CD4-positive, alpha-beta T cell (primary cell): ENCODE measurements around the gene KCNJ2. TPM values are rescaled to one million over a fixed set of nuclear protein-coding genes. Genes with fewer than 3 reads are reported as not detected.

Source experiments
- ATAC-seq: fragments of 200-7000 bp; cut with Tn5 transposase; one replicate; pipeline ENCODE4 v1.10.0; 2022; ENCODE audit warnings: mild to moderate bottlenecking; ENCODE audit not compliant: poor library complexity
- CTCF ChIA-PET: fragments of 350-600 bp; sonication (Branson Sonifier 250); formaldehyde crosslinking; loops from one replicate; lab custom pipeline; 2021; ENCODE audit warnings: antibody characterized with exemption, inconsistent platforms; lab: Charles Lee
- POLR2A ChIA-PET: fragments of 350-600 bp; sonication (Branson Sonifier 250); formaldehyde crosslinking; loops from one replicate; lab custom pipeline; 2021; ENCODE audit warnings: antibody characterized with exemption, inconsistent platforms; lab: Charles Lee
- DNase-seq, 14 experiments: peaks; one replicate each; pipeline ENCODE4 v3.0.0-alpha.2; 2013 to 2020; ENCODE audit warnings: mixed read lengths in 2 of 14
- H3K27ac ChIP-seq, 2 donors: one replicate each; pipeline versions ENCODE4 v1.5.1 to v1.7.0; 2013; ENCODE audit warnings: low read length in 2 of 2, low read depth in 1 of 2, mild to moderate bottlenecking in 1 of 2
- H3K27me3 ChIP-seq, 2 experiments: 1 replicate in 1 of 2; 2 replicates in 1 of 2; pipeline versions ENCODE4 v1.6.1 to v1.7.0; 2013; ENCODE audit warnings: low read length in 2 of 2, control low read depth in 1 of 2, mild to moderate bottlenecking in 1 of 2, moderate library complexity in 1 of 2; ENCODE audit not compliant: insufficient read depth in 2 of 2, control insufficient read depth in 1 of 2
- H3K36me3 ChIP-seq: one replicate; pipeline ENCODE4 v1.6.1; 2013; ENCODE audit warnings: low read length, control low read depth; ENCODE audit not compliant: insufficient read depth
- H3K4me1 ChIP-seq: one replicate; pipeline ENCODE4 v1.6.1; 2013; ENCODE audit warnings: low read length, control low read depth; ENCODE audit not compliant: insufficient read depth
- H3K4me3 ChIP-seq: one replicate; pipeline ENCODE4 v1.5.1; 2013; ENCODE audit warnings: mild to moderate bottlenecking, low read length, moderate library complexity
- H3K9me3 ChIP-seq, 2 experiments: 1 replicate in 1 of 2; 2 replicates in 1 of 2; pipeline versions ENCODE4 v1.6.1 to v1.7.0; 2013; ENCODE audit warnings: low read length in 2 of 2, mild to moderate bottlenecking in 2 of 2, control low read depth in 1 of 2, moderate library complexity in 1 of 2; ENCODE audit not compliant: control insufficient read depth in 1 of 2, insufficient read depth in 1 of 2
- H3K27ac Mint-ChIP-seq: one replicate; pipeline ENCODE4 v1.8.0; 2020; ENCODE audit warnings: mixed read lengths
- H3K27me3 Mint-ChIP-seq: one replicate; pipeline ENCODE4 v1.8.0; 2021; ENCODE audit warnings: mixed read lengths
- H3K36me3 Mint-ChIP-seq: one replicate; pipeline ENCODE4 v1.8.0; 2021; ENCODE audit warnings: low read depth, mixed read lengths
- H3K4me1 Mint-ChIP-seq: one replicate; pipeline ENCODE4 v1.8.0; 2021; ENCODE audit warnings: low read depth, mixed read lengths
- H3K4me3 Mint-ChIP-seq: one replicate; pipeline ENCODE4 v1.8.0; 2020; ENCODE audit warnings: mild to moderate bottlenecking, mixed read lengths
- H3K9me3 Mint-ChIP-seq: one replicate; pipeline ENCODE4 v1.8.0; 2020; ENCODE audit warnings: mixed read lengths
- intact Hi-C, 2 experiments: fragments of 100-400 bp; cut with DNase I in 1 of 2; cut with micrococcal nuclease in 1 of 2; formaldehyde crosslinking; loops; one replicate each; pipeline versions ENCODE4 v1.15.1 to v1.9.0; 2023 to 2025; cut with DNase I, micrococcal nuclease
- total RNA-seq, 174 experiments: library from RNA in 2 of 174; stranded (reverse) in 2 of 174; gene quantifications; one replicate each; pipeline ENCODE4 v1.2.3 and lab custom pipeline; 2021 to 2026
- TF ChIP-seq, protein P1 (sequence below): fragments of 200-600 bp; IDR thresholded peaks from one replicate; pipeline ENCODE4 v1.8.0; 2022; ENCODE audit warnings: antibody characterized with exemption, mild to moderate bottlenecking

Gene KCNJ2
- total RNA-seq, 2 experiments from 2014 or later = not detected

DNA sequence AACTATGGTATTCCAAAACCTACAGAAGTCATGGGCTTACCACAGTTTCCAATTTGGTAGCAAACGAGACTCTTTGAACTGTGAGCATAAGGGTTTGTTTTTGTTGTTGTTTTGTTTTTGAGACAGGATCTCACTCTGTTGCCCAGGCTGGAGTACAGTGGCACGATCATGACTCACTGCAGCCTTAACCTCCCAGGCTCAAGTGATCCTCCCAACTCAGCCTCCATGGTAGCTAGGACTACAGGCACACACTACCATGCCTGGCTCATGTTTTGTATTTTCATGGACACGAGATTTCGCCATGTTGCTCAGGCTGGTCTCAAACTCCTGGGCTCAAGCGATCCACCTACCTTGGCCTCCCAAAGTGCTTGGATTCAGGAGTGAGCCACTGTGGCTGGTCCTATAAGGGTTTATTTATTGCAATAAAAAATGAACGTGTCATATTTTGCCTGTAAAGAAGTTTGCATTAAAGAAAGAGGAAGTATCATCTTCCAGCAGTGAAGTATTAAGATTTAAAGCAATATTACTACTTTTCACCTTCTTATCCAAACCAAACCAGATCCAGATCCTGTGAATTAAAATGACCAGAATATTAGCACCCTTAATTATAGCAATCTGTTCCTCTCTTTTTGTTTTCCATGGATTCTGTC, 37.2 kb downstream of the KCNJ2 start:
- Mint-ChIP-seq H3K36me3 (no peaks in the 10 kb centered on the region), H3K4me1 (no peaks in the 10 kb centered on the region), H3K27me3 (no peaks in the 10 kb centered on the region), H3K27ac (no peak overlapping the region), H3K9me3 (no peaks in the 10 kb centered on the region), H3K4me3 (no peak overlapping the region)
- Histone ChIP-seq H3K9me3 (no peaks in the 10 kb centered on the region), H3K27ac (no peak overlapping the region), H3K27me3 (no peaks in the 10 kb centered on the region), H3K4me3 (no peak overlapping the region), H3K36me3 (no peaks in the 10 kb centered on the region), H3K4me1 (no peaks in the 10 kb centered on the region)
- intact Hi-C loops = no loop called here
- peak in 2 of 14 experiments; percentile 5 to 7 for DNase-seq
- CTCF ChIA-PET = no interaction called here
- TF ChIP-seq, protein P1, sequence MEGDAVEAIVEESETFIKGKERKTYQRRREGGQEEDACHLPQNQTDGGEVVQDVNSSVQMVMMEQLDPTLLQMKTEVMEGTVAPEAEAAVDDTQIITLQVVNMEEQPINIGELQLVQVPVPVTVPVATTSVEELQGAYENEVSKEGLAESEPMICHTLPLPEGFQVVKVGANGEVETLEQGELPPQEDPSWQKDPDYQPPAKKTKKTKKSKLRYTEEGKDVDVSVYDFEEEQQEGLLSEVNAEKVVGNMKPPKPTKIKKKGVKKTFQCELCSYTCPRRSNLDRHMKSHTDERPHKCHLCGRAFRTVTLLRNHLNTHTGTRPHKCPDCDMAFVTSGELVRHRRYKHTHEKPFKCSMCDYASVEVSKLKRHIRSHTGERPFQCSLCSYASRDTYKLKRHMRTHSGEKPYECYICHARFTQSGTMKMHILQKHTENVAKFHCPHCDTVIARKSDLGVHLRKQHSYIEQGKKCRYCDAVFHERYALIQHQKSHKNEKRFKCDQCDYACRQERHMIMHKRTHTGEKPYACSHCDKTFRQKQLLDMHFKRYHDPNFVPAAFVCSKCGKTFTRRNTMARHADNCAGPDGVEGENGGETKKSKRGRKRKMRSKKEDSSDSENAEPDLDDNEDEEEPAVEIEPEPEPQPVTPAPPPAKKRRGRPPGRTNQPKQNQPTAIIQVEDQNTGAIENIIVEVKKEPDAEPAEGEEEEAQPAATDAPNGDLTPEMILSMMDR = no peak
- POLR2A ChIA-PET = no interaction called here
- ATAC-seq = no peak

DNA sequence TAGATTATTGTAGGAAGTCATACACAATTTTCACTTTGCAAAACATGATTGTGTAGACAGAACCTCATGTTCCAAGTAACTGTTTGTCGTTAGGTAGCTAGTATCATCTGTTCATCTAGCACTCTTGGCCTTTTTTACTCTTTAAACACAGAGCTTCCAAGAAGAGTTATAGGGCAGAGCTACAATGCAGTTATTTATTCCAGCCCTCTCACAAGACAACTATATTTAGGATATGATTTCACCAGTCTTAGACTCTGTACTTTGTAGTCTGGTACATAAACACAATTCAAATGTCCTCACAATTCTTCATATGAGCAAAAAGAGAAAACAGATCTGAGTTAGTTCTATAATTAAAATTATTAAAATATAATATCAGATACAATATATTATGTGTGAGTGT, 37.9 kb downstream of the KCNJ2 start:
- Histone ChIP-seq H3K36me3 (no peaks in the 10 kb centered on the region), H3K27me3 (no peaks in the 10 kb centered on the region), H3K27ac (no peak overlapping the region), H3K9me3 (no peaks in the 10 kb centered on the region), H3K4me1 (no peaks in the 10 kb centered on the region), H3K4me3 (no peak overlapping the region)
- H3K36me3 Mint-ChIP-seq = no peaks in the 10 kb centered on the region
- no peak overlapping the region for H3K4me3 Mint-ChIP-seq
- no peaks in the 10 kb centered on the region for H3K27me3 Mint-ChIP-seq
- ChIA-PET POLR2A (no interaction called here), CTCF (no interaction called here)
- ATAC-seq (no peak), DNase-seq (no peak)
- no peak overlapping the region for H3K27ac Mint-ChIP-seq
- intact Hi-C loops = no loop called here
- H3K9me3 Mint-ChIP-seq = no peaks in the 10 kb centered on the region
- H3K4me1 Mint-ChIP-seq = no peaks in the 10 kb centered on the region
- TF ChIP-seq, protein P1 = no peak

DNA sequence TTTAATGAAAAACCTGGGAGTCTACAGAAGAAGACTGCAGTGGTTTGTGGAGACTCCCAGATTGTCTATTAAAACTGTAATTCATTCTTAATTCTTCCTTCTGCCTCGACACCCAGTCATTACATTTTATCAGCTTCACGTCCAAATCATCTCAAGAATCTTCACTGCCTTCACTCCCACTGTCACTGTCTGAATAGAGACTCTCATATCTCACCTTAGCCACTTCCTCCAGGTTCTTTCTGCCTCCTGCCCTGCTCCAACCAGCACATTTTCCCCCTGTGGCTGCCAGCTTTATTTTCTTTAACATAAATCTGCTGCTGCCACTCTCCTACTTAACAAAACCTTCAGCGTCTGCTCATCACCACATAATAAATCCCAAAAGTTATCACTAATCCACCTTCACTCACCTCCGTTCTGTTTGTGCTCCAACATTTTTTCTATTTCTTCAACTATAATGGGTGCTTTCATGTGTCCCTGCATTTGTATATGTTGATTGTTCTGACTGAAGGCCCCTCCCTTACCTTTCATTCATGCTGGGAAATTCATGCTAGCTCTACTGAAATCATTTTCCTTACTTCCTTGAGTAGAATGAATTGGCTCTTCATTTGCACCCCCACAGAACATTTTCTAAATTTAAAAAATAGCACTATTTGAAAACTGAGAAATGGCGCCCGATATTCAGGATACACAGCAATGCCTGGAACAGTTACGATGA, 38.9 kb downstream of the KCNJ2 start:
- intact Hi-C loops = no loop called here
- ChIA-PET CTCF (no interaction called here), POLR2A (no interaction called here)
- no peak for DNase-seq
- no peaks in the 10 kb centered on the region for H3K27me3 Mint-ChIP-seq
- Histone ChIP-seq H3K27me3 (no peaks in the 10 kb centered on the region), H3K36me3 (no peaks in the 10 kb centered on the region), H3K9me3 (no peaks in the 10 kb centered on the region), H3K4me1 (no peaks in the 10 kb centered on the region), H3K27ac (no peak overlapping the region), H3K4me3 (no peak overlapping the region)
- H3K4me3 Mint-ChIP-seq = no peak overlapping the region
- TF ChIP-seq, protein P1 = no peak
- H3K27ac Mint-ChIP-seq = no peak overlapping the region
- no peak for ATAC-seq
- H3K4me1 Mint-ChIP-seq = no peaks in the 10 kb centered on the region
- H3K36me3 Mint-ChIP-seq = no peaks in the 10 kb centered on the region
- H3K9me3 Mint-ChIP-seq = no peaks in the 10 kb centered on the region
